ENCODE data around the gene PKIB.

DNA sequence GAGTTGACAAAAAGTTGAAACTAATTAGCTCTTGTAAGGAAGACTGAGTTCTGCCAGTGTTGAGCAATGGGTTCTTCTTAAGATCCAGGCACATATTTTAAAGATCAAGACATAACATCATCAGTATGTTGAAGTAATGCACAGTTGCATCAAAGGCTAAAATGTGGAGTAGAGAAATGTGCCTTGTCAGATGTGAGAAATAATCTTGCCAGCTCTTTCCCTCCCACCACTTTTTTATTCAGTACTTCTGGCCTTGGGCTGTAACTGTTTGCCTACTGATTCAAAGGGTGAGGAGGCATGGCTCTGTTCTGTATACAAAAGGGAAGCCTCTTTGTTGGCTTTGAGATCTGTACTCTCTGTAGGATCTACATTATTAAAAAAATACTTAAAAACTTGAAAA is 13.1 kb downstream of the PKIB start:
- TF ChIP-seq, protein P1, sequence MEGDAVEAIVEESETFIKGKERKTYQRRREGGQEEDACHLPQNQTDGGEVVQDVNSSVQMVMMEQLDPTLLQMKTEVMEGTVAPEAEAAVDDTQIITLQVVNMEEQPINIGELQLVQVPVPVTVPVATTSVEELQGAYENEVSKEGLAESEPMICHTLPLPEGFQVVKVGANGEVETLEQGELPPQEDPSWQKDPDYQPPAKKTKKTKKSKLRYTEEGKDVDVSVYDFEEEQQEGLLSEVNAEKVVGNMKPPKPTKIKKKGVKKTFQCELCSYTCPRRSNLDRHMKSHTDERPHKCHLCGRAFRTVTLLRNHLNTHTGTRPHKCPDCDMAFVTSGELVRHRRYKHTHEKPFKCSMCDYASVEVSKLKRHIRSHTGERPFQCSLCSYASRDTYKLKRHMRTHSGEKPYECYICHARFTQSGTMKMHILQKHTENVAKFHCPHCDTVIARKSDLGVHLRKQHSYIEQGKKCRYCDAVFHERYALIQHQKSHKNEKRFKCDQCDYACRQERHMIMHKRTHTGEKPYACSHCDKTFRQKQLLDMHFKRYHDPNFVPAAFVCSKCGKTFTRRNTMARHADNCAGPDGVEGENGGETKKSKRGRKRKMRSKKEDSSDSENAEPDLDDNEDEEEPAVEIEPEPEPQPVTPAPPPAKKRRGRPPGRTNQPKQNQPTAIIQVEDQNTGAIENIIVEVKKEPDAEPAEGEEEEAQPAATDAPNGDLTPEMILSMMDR (IDR thresholded peaks at IDR 0.05; ENCODE audit: low read depth, low read length, missing input control) = no peak
- TF ChIP-seq, protein P2, sequence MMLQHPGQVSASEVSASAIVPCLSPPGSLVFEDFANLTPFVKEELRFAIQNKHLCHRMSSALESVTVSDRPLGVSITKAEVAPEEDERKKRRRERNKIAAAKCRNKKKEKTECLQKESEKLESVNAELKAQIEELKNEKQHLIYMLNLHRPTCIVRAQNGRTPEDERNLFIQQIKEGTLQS (IDR thresholded peaks at IDR 0.05) = no peak
- TF ChIP-seq HNF4G (IDR thresholded peaks at IDR 0.05) = no peak
- TF ChIP-seq, protein P3, sequence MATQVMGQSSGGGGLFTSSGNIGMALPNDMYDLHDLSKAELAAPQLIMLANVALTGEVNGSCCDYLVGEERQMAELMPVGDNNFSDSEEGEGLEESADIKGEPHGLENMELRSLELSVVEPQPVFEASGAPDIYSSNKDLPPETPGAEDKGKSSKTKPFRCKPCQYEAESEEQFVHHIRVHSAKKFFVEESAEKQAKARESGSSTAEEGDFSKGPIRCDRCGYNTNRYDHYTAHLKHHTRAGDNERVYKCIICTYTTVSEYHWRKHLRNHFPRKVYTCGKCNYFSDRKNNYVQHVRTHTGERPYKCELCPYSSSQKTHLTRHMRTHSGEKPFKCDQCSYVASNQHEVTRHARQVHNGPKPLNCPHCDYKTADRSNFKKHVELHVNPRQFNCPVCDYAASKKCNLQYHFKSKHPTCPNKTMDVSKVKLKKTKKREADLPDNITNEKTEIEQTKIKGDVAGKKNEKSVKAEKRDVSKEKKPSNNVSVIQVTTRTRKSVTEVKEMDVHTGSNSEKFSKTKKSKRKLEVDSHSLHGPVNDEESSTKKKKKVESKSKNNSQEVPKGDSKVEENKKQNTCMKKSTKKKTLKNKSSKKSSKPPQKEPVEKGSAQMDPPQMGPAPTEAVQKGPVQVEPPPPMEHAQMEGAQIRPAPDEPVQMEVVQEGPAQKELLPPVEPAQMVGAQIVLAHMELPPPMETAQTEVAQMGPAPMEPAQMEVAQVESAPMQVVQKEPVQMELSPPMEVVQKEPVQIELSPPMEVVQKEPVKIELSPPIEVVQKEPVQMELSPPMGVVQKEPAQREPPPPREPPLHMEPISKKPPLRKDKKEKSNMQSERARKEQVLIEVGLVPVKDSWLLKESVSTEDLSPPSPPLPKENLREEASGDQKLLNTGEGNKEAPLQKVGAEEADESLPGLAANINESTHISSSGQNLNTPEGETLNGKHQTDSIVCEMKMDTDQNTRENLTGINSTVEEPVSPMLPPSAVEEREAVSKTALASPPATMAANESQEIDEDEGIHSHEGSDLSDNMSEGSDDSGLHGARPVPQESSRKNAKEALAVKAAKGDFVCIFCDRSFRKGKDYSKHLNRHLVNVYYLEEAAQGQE (IDR thresholded peaks at IDR 0.05) = no peak
- TF ChIP-seq RAD21 (IDR thresholded peaks at IDR 0.05) = no peak
- TF ChIP-seq, protein P4, sequence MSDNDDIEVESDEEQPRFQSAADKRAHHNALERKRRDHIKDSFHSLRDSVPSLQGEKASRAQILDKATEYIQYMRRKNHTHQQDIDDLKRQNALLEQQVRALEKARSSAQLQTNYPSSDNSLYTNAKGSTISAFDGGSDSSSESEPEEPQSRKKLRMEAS (IDR thresholded peaks at IDR 0.05) = no peak
- no peak for TF ChIP-seq TAF1 (conservative IDR thresholded peaks at IDR 0.05)
- no peak for TF ChIP-seq YY1 (IDR thresholded peaks at IDR 0.05)
- TF ChIP-seq EGR1 (IDR thresholded peaks at IDR 0.05; ENCODE audit: low read depth in 2 of 2) = no peak
- TF ChIP-seq FOXA2 (IDR thresholded peaks at IDR 0.05) = no peak
- TF ChIP-seq, protein P5, sequence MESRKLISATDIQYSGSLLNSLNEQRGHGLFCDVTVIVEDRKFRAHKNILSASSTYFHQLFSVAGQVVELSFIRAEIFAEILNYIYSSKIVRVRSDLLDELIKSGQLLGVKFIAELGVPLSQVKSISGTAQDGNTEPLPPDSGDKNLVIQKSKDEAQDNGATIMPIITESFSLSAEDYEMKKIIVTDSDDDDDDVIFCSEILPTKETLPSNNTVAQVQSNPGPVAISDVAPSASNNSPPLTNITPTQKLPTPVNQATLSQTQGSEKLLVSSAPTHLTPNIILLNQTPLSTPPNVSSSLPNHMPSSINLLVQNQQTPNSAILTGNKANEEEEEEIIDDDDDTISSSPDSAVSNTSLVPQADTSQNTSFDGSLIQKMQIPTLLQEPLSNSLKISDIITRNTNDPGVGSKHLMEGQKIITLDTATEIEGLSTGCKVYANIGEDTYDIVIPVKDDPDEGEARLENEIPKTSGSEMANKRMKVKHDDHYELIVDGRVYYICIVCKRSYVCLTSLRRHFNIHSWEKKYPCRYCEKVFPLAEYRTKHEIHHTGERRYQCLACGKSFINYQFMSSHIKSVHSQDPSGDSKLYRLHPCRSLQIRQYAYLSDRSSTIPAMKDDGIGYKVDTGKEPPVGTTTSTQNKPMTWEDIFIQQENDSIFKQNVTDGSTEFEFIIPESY (IDR thresholded peaks at IDR 0.05) = no peak
- TF ChIP-seq FOXA1 (IDR thresholded peaks at IDR 0.05) = no peak
